COLO829 (cell line): ENCODE results near the gene DEGS2.

ENCODE experiments used
- DNase-seq: peaks from one replicate; pipeline ENCODE4 v3.0.0; 2012; ENCODE audit warnings: low spot score

Gene DEGS2

GRCh38 chr14:100148837-100149731 lies 10.4 kb downstream of the DEGS2 start:
- no peak for DNase-seq

DNA sequence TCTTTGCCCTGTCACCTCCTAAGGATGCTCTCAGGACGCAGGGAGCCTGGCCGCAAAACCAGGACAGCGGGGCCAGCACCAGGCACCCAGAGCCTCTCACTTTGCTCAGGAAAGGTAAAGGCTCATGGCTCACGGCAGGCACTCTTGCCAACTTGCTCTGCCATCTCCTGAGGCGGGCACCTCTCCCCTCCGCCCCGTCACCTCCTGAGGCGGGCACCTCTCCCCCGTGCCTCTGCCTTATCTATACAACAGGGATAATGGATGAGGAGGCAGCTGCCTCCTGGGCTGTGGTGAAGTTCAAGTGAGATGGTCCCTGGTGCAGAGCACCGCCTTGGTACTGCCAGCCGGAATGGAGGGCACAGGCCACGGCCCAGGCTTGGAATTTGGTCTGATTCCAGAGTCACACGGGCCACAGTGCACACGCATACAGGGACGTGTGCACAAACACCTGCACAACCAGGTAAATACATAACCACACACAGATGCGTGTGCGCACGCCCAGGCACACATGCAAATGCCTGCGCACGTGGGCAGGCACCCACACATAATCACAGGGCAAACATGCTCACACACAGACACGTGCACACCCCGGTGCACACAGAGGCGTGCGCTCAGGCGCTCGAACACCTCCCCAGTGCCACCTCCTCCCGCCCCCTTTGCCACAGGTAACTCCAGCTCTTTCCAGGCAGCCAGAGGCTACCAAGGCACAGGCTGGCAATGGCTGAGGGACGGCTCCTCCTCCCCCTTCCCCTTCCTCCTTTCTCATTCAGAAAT lies 11.6 kb downstream of the DEGS2 start:
- DNase-seq: no peak

GRCh38 chr14:100147181-100147631 lies 12.2 kb downstream of the DEGS2 start:
- DNase-seq: no peak

DNA sequence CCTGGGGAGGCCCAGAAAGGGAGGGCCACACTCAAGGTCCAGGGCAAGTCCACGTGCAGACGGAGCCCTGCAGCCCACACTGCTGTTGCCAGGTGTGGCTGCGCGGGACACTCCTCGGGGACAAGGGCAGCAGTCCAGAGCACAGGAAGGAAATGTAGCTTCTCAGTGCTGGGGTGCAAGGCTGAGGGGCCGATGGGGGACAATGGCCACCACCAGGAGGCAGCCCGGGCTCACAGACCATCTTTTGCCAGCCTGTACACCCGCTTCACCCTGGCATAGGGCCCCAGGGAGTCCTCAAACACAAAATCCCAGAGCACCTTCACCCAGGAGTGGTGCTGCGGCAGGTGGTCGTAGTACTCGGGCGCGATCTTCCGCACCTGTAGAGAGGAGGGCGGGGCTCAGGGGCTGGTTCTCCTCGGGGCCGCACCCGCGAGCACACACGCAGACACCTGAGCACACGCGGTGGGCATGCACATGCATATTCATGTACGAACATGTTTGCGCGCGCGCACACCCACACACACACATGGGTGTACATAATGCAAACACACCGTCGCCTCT lies 12.8 kb downstream of the DEGS2 start:
- no peak for DNase-seq

- no peak for DNase-seq
These were observed 13.6 kb downstream of the DEGS2 start for GRCh38 chr14:100145682-100146464.

- DNase-seq: no peak
These were observed 14.3 kb downstream of the DEGS2 start for GRCh38 chr14:100144996-100145646.

DNA sequence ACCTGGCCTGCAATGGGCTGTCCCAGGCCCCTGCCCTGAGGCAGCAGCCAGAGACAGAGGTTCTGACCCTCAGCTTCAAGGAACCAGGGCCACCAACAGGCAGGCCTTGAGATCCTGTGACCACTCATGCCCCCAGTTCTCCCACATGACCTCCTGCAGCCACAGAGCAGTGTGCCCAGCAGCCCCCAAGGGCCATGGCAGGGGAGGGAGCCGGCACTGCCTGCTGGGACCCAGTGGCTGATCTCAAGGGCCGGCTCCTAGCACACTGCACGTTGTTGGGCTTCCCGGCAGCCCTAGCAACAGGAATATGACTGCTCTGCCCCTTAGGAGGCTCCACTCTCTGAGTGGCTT lies 14.8 kb downstream of the DEGS2 start:
- no peak for DNase-seq

- no peak for DNase-seq
These were observed 15.5 kb downstream of the DEGS2 start for GRCh38 chr14:100143934-100144333.

DNA sequence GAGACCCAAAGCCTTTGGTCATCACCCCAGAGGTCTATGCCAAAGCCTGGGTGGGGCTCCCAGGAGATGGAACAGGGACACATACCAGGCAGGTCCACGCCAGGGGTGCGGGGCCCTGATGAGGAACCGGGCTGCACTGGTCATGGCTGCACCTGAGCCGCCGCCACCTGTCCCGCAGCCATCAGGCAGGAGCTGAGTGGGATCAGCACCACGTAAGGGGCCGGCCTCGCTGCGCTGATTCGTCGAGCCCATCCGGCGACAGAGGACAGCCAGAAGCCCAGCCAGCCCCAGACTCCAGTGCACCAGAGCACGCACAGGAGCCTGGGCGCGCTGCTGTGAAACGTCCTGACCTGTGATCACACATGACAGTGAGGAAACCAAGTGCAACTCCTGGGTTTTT lies 15.9 kb downstream of the DEGS2 start:
- DNase-seq: no peak

GRCh38 chr14:100142073-100143040 lies 17.1 kb downstream of the DEGS2 start:
- no peak for DNase-seq

DNA sequence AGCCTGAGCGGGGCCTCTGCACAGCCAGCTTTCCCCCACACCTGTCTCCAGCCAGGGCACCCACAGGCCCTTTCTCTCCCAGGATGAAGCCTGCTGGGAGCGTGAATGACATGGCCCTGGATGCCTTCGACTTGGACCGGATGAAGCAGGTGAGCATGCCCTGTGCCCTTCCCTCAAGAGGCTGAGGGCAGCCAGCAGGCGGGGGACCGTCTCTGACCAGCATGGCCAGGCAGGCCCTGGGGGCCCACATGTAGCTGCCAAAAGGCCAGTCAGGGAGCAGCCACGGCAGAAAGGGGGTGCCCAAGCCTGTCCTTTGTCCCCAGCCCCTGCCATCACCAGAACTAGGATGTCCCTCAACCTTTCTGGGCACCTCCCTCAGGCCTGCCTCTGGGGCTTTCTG lies 18.3 kb downstream of the DEGS2 start:
- DNase-seq: no peak

DNA sequence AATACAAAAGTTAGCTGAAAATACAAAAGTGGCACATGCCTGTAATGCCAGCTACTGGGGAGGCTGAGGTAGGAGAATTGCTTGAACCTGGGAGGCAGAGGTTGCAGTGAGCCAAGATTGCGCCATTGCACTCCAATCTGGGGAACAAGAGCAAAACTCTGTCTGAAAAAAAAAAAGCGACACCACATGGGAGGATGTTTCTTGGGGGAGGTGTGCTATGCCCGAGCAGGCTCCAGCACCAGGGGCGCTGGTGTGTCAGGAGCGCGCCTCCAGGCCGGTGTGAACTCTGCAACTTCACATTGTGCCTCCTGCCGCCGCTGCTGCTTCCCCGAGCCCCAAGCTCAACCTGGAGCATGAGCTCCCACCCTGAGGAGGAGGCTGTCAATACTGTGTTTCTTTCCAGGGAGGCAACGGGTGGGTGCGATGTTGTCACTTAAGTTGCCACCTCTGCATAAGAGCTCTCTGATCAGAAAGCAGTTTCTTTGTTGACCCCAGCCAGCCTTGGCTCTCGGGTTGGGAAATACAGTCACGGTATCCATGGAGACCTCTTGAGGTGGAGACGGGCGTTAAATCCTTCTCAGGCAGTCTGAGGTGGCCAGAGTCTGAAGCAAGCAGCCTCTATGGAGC lies 18.9 kb downstream of the DEGS2 start:
- DNase-seq: no peak

DNA sequence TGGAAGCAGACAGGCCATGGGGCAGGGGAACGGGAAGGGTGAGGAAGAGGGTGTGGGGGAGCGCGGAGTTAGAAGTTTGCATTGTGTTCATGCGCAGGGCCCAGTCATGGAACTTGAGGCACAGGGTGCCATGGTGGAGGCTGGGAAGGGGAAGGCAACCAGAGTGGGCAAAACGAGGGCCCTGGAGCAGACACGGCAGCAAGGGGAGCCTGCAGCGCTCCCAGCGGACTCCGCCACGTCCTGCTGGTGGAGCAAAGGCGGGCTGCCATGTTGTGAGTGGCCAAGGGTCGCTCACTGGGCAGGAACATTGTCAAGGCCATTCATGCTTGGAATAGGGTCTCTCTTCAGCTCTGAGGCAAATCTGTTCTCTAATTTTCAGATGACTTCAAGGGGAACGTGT lies 20.5 kb downstream of the DEGS2 start:
- DNase-seq: no peak

- no peak for DNase-seq
These were observed 21.2 kb downstream of the DEGS2 start for GRCh38 chr14:100138082-100138787.

GRCh38 chr14:100137173-100137572 lies 22.3 kb downstream of the DEGS2 start:
- no peak for DNase-seq

GRCh38 chr14:100135784-100136183 lies 23.7 kb downstream of the DEGS2 start:
- no peak for DNase-seq

DNA sequence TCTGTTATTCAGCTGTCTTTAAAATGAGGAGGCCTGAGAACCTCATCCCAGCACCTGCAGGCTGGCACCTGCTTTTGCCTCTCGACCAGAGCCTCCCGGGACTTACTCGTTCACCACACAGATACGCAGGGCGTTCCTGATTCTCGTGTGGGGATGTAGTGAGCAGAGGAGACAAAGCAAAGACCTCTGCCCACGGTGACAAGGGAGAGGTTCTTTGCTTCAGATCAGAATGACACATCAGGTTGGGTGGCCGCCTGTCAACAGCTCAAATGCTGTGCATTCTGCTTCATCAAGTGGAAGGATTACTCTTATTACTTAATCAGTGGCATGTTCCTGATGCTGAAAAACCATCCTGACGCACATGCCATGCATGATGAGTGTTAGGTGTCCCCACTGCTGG lies 24.4 kb downstream of the DEGS2 start:
- no peak for DNase-seq

GRCh38 chr14:100134586-100134985 lies 24.9 kb downstream of the DEGS2 start:
- DNase-seq: no peak

DNA sequence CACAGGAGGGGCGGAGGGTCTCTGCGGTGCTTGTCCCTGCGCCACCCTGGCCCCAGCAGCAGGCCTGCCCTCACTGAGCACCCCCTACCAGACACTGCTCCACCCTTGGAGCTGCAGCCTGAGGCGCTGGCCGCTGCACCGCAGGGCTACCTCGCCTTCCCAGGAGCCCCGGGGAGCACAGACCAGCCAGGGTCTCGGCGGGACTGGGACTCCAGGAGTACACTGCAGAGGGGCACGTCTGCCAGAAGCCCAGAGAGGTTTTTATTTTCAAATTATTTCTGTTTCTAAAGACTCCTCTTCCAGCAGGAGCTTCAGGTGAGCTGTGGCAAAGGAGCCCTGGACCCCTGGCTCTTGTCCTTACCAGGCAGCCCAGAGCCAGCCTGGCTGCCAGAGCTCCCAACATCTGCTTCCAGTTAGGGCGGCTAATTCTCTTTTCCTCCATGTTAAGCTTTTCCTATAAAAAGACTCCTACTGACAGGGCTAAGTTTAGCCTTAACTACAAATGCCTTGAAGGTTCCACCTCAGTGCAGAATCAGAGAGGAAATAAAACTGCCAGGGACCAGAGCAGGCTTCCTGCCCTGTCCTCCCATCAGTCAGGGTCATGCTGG lies 26.4 kb downstream of the DEGS2 start:
- DNase-seq: no peak
